Vagina (tissue), 2 donors: ENCODE measurements around the gene RABGAP1L.

Experiments
- CTCF ChIP-seq, 3 experiments: fragments of 450-650 bp in 2 of 3; fragments of 200-600 bp in 1 of 3; sonication (generic) in 1 of 3; IDR thresholded peaks; one replicate each; pipeline ENCODE4 v1.5.1; 2017 to 2019; ENCODE audit warnings: antibody characterized with exemption in 3 of 3, mild to moderate bottlenecking in 2 of 3, moderate library complexity in 2 of 3
- POLR2A ChIP-seq, 2 donors: fragments of 450-650 bp; IDR thresholded peaks; one replicate each; pipeline ENCODE4 v1.6.1; 2017; ENCODE audit warnings: antibody characterized with exemption in 2 of 2, mild to moderate bottlenecking in 2 of 2, moderate library complexity in 2 of 2
- POLR2AphosphoS5 ChIP-seq, 2 donors: sonication (generic); formaldehyde crosslinking; IDR thresholded peaks; one replicate each; pipeline ENCODE4 v1.9.0; 2017; ENCODE audit warnings: antibody characterized with exemption in 2 of 2, mild to moderate bottlenecking in 2 of 2, low read depth in 1 of 2; ENCODE audit not compliant: insufficient read depth in 1 of 2

- no peak for TF ChIP-seq CTCF (IDR thresholded peaks at IDR 0.05)
- no peak for TF ChIP-seq POLR2A (IDR thresholded peaks at IDR 0.05)
- no peak for TF ChIP-seq POLR2AphosphoS5 (IDR thresholded peaks at IDR 0.05; ENCODE audit: insufficient read depth in 1 of 2, low read depth in 1 of 2)
Measured at GRCh38 chr1:175034775-175035174, 875.5 kb downstream of the RABGAP1L start.
